ENCODE measurements around the gene HCRTR1. TPM values are rescaled to one million over a fixed set of nuclear protein-coding genes. Genes with fewer than 3 reads are reported as not detected.

The HCRTR1 gene
- total RNA-seq, 1 experiment from 2014 or later: not detected

GRCh38 chr1:31666263-31666963 lies 48.9 kb downstream of the HCRTR1 start:
- DNase-seq: peak; percentile 52 to 55
- Histone ChIP-seq H3F3A (ENCODE audit: insufficient read depth, low read depth) (peaks cover 20% of the 10 kb centered on the region), H3K79me2 (ENCODE audit: low read depth) (no peaks in the 10 kb centered on the region), H3K9me2 (ENCODE audit: insufficient read depth) (no peaks in the 10 kb centered on the region), H3K4me3 (no peak overlapping the region), H3K27ac (no peak overlapping the region), H3K4me2 (peak overlapping the region; percentile 36), H4K20me1 (ENCODE audit: insufficient read depth) (no peaks in the 10 kb centered on the region), H2AFZ (no peak overlapping the region), H3K4me1 (replicated peaks; ENCODE audit: insufficient read depth) (peaks cover 39% of the 10 kb centered on the region), H3K27me3 (ENCODE audit: insufficient read depth, low read depth) (no peaks in the 10 kb centered on the region), H3K36me3 (ENCODE audit: low read depth) (no peaks in the 10 kb centered on the region), H3K9me3 (ENCODE audit: insufficient read depth, low read depth) (no peaks in the 10 kb centered on the region)
- POLR2A ChIA-PET (ENCODE audit: unreplicated experiment): interaction anchor here (0.6 to 0.7 kb wide), 5 partner anchors 20 to 441 kb away, joined by 3 to 6 read pairs (median 4); partner anchors contain the start of gene KPNA6
- TF ChIP-seq CTCF (conservative IDR thresholded peaks at IDR 0.05) (no peak), EZH2 (IDR thresholded peaks at IDR 0.05; ENCODE audit: low read depth) (no peak)
- CTCF ChIA-PET: interaction anchor here (0.6 to 2.4 kb wide), 3 partner anchors 39 to 123 kb away, joined by 3 to 10 read pairs (median 9); no protein-coding TSS in a partner anchor
- intact Hi-C loops (cut with micrococcal nuclease; ENCODE audit: unreplicated experiment): loop anchor here (1.0 to 10.0 kb wide), 4 partner anchors 36 to 748 kb away; partner anchors contain the start of gene COL16A1
- BruUV-seq (replicated peaks): no TSS peak

- H4K20me1 ChIP-seq (ENCODE audit: insufficient read depth): no peaks in the 10 kb centered on the region
- no peak overlapping the region for H3K4me3 ChIP-seq
- no peak for TF ChIP-seq CTCF (conservative IDR thresholded peaks at IDR 0.05)
- TF ChIP-seq EZH2 (IDR thresholded peaks at IDR 0.05; ENCODE audit: low read depth): no peak
- H3K4me1 ChIP-seq (replicated peaks; ENCODE audit: insufficient read depth): peaks cover 39% of the 10 kb centered on the region
- H3K36me3 ChIP-seq (ENCODE audit: low read depth): no peaks in the 10 kb centered on the region
- H3K27ac ChIP-seq: no peak overlapping the region
- no peak overlapping the region for H2AFZ ChIP-seq
- H3K79me2 ChIP-seq (ENCODE audit: low read depth): no peaks in the 10 kb centered on the region
- H3F3A ChIP-seq (ENCODE audit: insufficient read depth, low read depth): peaks cover 20% of the 10 kb centered on the region
- peak overlapping the region; percentile 36 for H3K4me2 ChIP-seq
- DNase-seq: no peak
- POLR2A ChIA-PET (ENCODE audit: unreplicated experiment): interaction anchor here (0.6 kb wide), 1 partner anchor 22 kb away, joined by 3 read pairs; no protein-coding TSS in a partner anchor
- H3K9me3 ChIP-seq (ENCODE audit: insufficient read depth, low read depth): no peaks in the 10 kb centered on the region
- BruUV-seq (replicated peaks): no TSS peak
- H3K9me2 ChIP-seq (ENCODE audit: insufficient read depth): no peaks in the 10 kb centered on the region
- H3K27me3 ChIP-seq (ENCODE audit: insufficient read depth, low read depth): no peaks in the 10 kb centered on the region
- CTCF ChIA-PET: interaction anchor here (0.9 to 2.4 kb wide), 2 partner anchors 38 to 122 kb away, joined by 9 to 10 read pairs; no protein-coding TSS in a partner anchor
- intact Hi-C loops (cut with micrococcal nuclease; ENCODE audit: unreplicated experiment): loop anchor here (5.0 to 10.0 kb wide), 3 partner anchors 35 to 748 kb away; partner anchors contain the start of gene COL16A1
These were observed 49.7 kb downstream of the HCRTR1 start for GRCh38 chr1:31667065-31667785.

- no peaks in the 10 kb centered on the region for H3K36me3 ChIP-seq (ENCODE audit: low read depth)
- DNase-seq: no peak
- CTCF ChIA-PET: interaction anchor here (1.0 kb wide), 1 partner anchor 47 kb away, joined by 3 read pairs; no protein-coding TSS in a partner anchor
- H3K9me3 ChIP-seq (ENCODE audit: insufficient read depth, low read depth): no peaks in the 10 kb centered on the region
- POLR2A ChIA-PET (ENCODE audit: unreplicated experiment): no interaction called here
- H2AFZ ChIP-seq: no peak overlapping the region
- no peaks in the 10 kb centered on the region for H3K9me2 ChIP-seq (ENCODE audit: insufficient read depth)
- no peaks in the 10 kb centered on the region for H3K79me2 ChIP-seq (ENCODE audit: low read depth)
- H3K4me2 ChIP-seq: no peak overlapping the region
- H3K27ac ChIP-seq: no peak overlapping the region
- H3K4me3 ChIP-seq: no peak overlapping the region
- intact Hi-C loops (cut with micrococcal nuclease; ENCODE audit: unreplicated experiment): loop anchor here (5.0 to 10.0 kb wide), 3 partner anchors 34 to 746 kb away; partner anchors contain the start of gene COL16A1
- no peaks in the 10 kb centered on the region for H3K27me3 ChIP-seq (ENCODE audit: insufficient read depth, low read depth)
- BruUV-seq (replicated peaks): no TSS peak
- TF ChIP-seq CTCF (conservative IDR thresholded peaks at IDR 0.05) (no peak), EZH2 (IDR thresholded peaks at IDR 0.05; ENCODE audit: low read depth) (no peak)
- H4K20me1 ChIP-seq (ENCODE audit: insufficient read depth): no peaks in the 10 kb centered on the region
- H3F3A ChIP-seq (ENCODE audit: insufficient read depth, low read depth): peaks cover 20% of the 10 kb centered on the region
- peaks cover 39% of the 10 kb centered on the region for H3K4me1 ChIP-seq (replicated peaks; ENCODE audit: insufficient read depth)
These were observed 50.9 kb downstream of the HCRTR1 start for GRCh38 chr1:31668303-31668883.
